Measurements from ENCODE around the gene ATP8B3. TPM values are rescaled to one million over a fixed set of nuclear protein-coding genes. Genes with fewer than 3 reads are reported as not detected.

Gene ATP8B3
- total RNA-seq, 1 donor from 2014 or later: 1.5 TPM

DNA sequence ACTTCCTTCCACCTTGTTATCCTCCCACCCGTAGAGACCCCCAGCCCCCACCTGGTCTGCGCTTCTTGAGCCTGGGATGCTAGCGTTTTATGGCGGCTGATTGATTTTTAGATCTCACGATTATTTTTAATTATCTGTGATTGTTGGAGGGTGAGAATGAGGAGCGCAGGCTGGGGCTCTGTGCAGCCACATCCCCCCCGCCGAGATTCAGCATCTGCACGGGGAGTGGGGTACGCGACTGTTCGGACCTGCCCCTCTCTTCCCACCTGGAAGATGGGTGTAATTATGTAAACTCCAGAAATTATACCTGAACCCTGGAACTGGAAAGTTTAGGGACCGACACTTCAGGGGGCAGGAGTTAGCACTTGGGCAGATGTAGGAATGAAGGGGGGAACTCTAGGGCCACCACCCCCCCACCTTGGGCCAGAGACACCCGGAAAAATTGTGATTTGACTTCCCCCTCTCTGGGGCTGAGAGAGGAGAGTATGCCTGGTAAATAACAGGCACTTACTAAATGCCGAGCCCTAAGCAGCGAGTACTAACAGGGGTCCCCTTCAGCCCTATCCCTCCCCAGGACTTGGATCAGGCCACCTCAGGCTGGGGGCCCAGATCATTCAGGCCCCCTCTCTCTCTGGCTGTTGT lies 60.6 kb downstream of the ATP8B3 start:
- Mint-ChIP-seq H3K36me3 (no peaks in the 10 kb centered on the region), H3K27ac (no peak overlapping the region), H3K9me3 (no peaks in the 10 kb centered on the region), H3K4me3 (no peak overlapping the region), H3K4me1 (ENCODE audit: unreplicated experiment) (peaks cover 4% of the 10 kb centered on the region), H3K27me3 (peaks cover 67% of the 10 kb centered on the region)
- DNase-seq (ENCODE audit: extremely low spot score, unreplicated experiment): no peak
- TF ChIP-seq CTCF (conservative IDR thresholded peaks at IDR 0.05): no peak

DNA sequence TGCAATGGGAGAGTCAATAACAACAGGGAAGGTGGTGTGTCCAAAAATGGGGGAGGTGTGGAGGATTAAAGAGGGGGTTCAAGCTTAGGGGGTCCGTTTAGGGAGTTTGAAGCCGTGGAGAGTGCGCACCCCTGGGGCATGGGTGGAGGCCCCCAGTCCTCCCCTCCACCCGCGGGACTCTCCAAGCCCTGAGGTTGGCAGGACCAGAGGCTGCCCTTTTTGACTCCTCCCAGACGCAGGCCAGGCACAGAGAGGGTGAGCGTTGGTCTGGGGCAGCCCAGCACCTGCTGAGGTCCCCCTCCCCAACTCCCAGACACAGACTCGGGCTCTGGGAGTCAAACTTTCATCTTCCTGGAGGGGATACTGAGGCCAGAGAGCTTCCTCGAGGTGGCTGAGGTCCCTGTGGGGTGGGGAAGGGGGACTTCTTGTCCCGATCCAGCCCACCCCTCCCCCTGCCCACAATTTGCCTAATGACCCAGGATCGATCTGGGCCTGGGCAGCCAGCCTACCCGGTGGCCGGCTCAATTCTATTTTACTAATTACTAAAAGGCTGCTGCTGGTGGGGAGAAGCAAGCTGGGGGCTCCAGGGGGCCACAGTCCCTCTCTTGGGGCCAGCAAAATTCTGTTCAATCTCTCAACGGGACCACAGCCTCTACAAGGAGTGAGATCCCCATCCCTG lies 61.6 kb downstream of the ATP8B3 start:
- H3K27ac Mint-ChIP-seq: no peak overlapping the region
- H3K4me1 Mint-ChIP-seq (ENCODE audit: unreplicated experiment): peaks cover 2% of the 10 kb centered on the region
- no peak overlapping the region for H3K4me3 Mint-ChIP-seq
- peaks cover 62% of the 10 kb centered on the region for H3K27me3 Mint-ChIP-seq
- no peak for TF ChIP-seq CTCF (conservative IDR thresholded peaks at IDR 0.05)
- DNase-seq (ENCODE audit: extremely low spot score, unreplicated experiment): no peak
- H3K36me3 Mint-ChIP-seq: no peaks in the 10 kb centered on the region
- H3K9me3 Mint-ChIP-seq: no peaks in the 10 kb centered on the region

DNA sequence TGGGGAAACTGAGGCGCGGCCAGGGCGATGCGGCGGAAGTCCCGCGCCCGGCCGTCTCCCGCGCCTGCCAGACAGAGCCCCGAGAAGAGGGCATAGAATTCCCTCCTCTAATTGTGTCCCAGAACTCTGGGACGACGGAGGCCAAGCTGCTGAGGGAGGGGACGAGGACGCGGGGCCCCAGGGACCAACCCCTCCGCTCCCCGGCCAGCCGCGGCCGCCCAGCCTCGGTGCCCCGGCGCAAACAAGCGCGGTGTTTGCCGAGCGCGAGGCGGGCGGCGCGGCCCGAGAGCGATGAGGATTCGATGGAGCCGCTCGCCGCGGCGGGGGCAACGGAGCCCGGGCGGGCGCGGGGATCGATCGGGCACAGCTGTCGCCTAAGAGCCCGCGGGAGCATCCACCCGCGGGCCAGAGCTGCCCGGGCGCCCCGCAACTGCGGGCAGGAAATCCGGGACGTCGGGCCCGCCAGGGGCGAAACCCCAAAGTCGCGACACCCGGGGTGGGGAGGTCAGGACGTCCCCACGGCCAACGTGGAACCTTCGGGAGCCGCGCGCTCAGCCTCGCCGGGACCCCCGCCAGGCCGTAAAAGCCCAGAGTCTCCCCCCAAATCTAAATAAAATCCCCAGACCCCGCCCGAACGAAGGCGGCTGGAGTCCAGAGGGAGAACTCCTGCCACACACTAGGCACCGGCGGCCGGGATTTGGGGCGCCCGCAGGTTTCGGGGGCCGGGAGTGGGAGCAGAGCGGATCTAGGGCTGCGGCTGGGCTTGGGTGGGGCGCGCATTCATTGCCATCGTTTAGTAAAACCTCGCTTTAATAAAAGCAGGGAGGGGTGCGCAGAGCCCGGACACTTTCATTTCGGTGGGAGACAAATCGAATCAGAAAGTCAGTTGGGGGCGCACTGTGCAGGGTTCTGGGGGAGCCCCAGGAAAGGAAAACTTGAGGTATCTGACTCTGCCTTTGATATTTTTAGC lies 62.4 kb downstream of the ATP8B3 start:
- no peak overlapping the region for H3K4me3 Mint-ChIP-seq
- no peaks in the 10 kb centered on the region for H3K36me3 Mint-ChIP-seq
- no peaks in the 10 kb centered on the region for H3K4me1 Mint-ChIP-seq (ENCODE audit: unreplicated experiment)
- no peak for DNase-seq (ENCODE audit: extremely low spot score, unreplicated experiment)
- TF ChIP-seq CTCF (conservative IDR thresholded peaks at IDR 0.05): no peak
- H3K27me3 Mint-ChIP-seq: peaks cover 61% of the 10 kb centered on the region
- H3K9me3 Mint-ChIP-seq: no peaks in the 10 kb centered on the region
- H3K27ac Mint-ChIP-seq: no peak overlapping the region

DNA sequence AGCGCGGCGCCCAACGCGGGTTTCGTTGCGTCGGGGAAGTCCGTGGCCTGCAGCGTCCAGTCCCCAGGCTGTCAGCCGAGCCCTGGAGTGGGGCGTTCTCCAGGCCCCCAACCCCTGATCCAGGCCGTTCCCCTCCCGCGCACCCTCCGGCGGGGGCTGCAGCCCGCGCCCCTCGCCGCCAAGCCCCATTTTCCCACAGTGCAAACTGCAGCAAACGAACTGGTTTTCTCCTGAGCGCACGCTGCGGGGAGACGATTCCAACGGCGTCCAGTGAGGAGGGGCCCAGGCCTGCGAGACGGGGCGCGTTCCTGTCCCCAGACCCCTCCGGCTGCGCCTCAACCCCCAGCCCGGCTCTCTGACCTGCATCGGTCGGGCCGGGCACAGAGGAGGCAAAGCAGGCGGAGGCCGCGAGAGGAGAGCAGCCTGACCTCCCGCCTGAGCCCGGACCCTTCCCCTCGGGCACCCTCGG lies 63.2 kb downstream of the ATP8B3 start:
- H3K4me3 Mint-ChIP-seq: no peak overlapping the region
- H3K9me3 Mint-ChIP-seq: no peaks in the 10 kb centered on the region
- H3K4me1 Mint-ChIP-seq (ENCODE audit: unreplicated experiment): no peaks in the 10 kb centered on the region
- no peak overlapping the region for H3K27ac Mint-ChIP-seq
- no peak for DNase-seq (ENCODE audit: extremely low spot score, unreplicated experiment)
- no peaks in the 10 kb centered on the region for H3K36me3 Mint-ChIP-seq
- no peak for TF ChIP-seq CTCF (conservative IDR thresholded peaks at IDR 0.05)
- peaks cover 62% of the 10 kb centered on the region for H3K27me3 Mint-ChIP-seq

GRCh38 chr19:1748115-1748872 lies 63.8 kb downstream of the ATP8B3 start:
- H3K27ac Mint-ChIP-seq: peak overlapping the region; percentile 41
- H3K9me3 Mint-ChIP-seq: no peaks in the 10 kb centered on the region
- no peaks in the 10 kb centered on the region for H3K4me1 Mint-ChIP-seq (ENCODE audit: unreplicated experiment)
- H3K36me3 Mint-ChIP-seq: no peaks in the 10 kb centered on the region
- peak overlapping the region; percentile 41 for H3K4me3 Mint-ChIP-seq
- no peak for TF ChIP-seq CTCF (conservative IDR thresholded peaks at IDR 0.05)
- no peak for DNase-seq (ENCODE audit: extremely low spot score, unreplicated experiment)
- H3K27me3 Mint-ChIP-seq: peaks cover 64% of the 10 kb centered on the region
